SH-SY5Y (cell line): Measurements from ENCODE around the gene ADCY5.

ENCODE experiments used
- GATA2 ChIP-seq: IDR thresholded peaks from 2 replicates; pipeline ENCODE4 v1.6.1; 2011; ENCODE audit warnings: mild to moderate bottlenecking, low read depth, low read length
- GATA3 ChIP-seq: IDR thresholded peaks from 2 replicates; pipeline ENCODE4 v1.6.1; 2011; ENCODE audit warnings: low read depth, mild to moderate bottlenecking, low read length, moderate library complexity

DNA sequence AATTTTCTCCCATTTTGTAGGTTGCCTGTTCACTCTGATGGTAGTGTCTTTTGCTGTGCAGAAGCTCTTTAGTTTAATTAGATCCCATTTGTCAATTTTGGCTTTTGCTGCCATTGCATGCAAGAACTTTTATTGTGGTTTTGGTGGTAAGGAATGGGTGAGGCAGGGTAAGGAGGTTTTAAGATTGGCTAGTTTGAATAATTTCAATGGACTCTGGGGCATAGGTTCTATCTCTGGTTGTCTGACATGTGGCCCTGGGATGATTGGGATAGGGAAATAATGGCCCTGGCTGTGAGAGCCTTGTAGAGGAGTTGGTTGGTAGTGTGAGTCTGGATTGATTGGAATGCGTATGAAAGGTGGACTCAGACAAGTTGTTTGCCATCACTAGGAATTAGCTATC lies 209.1 kb downstream of the ADCY5 start:
- no peak for TF ChIP-seq GATA2
- no peak for TF ChIP-seq GATA3
